ENCODE measurements around the gene CLEC20A.

CLEC20A gene

GRCh38 chr1:178540646-178541045 lies 43.9 kb upstream of the CLEC20A start:
- TF ChIP-seq ZFX (IDR thresholded peaks at IDR 0.05; ENCODE audit: borderline replicate concordance), result no peak
- TF ChIP-seq CTCF (IDR thresholded peaks at IDR 0.05), result no peak
- H3K27ac ChIP-seq, result no peak overlapping the region

GRCh38 chr1:178540204-178540603 lies 43.4 kb upstream of the CLEC20A start:
- TF ChIP-seq CTCF (IDR thresholded peaks at IDR 0.05) (no peak), ZFX (IDR thresholded peaks at IDR 0.05; ENCODE audit: borderline replicate concordance) (no peak)
- H3K27ac ChIP-seq, result no peak overlapping the region

- H3K27ac ChIP-seq, result no peak overlapping the region
- no peak for TF ChIP-seq ZFX (IDR thresholded peaks at IDR 0.05; ENCODE audit: borderline replicate concordance)
- TF ChIP-seq CTCF (IDR thresholded peaks at IDR 0.05), result no peak
Measured at GRCh38 chr1:178539291-178539690, 42.5 kb upstream of the CLEC20A start.

GRCh38 chr1:178538192-178538916 lies 41.6 kb upstream of the CLEC20A start:
- peak overlapping the region; percentile 77; the same call in 1 of the 2 replicates for H3K27ac ChIP-seq
- TF ChIP-seq CTCF (IDR thresholded peaks at IDR 0.05) (no peak), ZFX (IDR thresholded peaks at IDR 0.05; ENCODE audit: borderline replicate concordance) (no peak)

- no peak for TF ChIP-seq CTCF (IDR thresholded peaks at IDR 0.05)
- no peak for TF ChIP-seq ZFX (IDR thresholded peaks at IDR 0.05; ENCODE audit: borderline replicate concordance)
Measured at GRCh38 chr1:178537382-178538090, 40.8 kb upstream of the CLEC20A start.

GRCh38 chr1:178536844-178537371 lies 40.1 kb upstream of the CLEC20A start:
- no peak for TF ChIP-seq CTCF (IDR thresholded peaks at IDR 0.05)
- H3K27ac ChIP-seq, result peak overlapping the region; percentile 77

More at GRCh38 chr1:178537382-178538090, 40.8 kb upstream of the CLEC20A start:
- peak overlapping the region; percentile 77 for H3K27ac ChIP-seq

GRCh38 chr1:178536329-178536728 lies 39.6 kb upstream of the CLEC20A start:
- peak overlapping the region; percentile 77 for H3K27ac ChIP-seq
- TF ChIP-seq ZFX (IDR thresholded peaks at IDR 0.05; ENCODE audit: borderline replicate concordance) (no peak), CTCF (IDR thresholded peaks at IDR 0.05) (no peak)
